Stimulated activated CD8-positive, alpha-beta memory T cell treated with anti-CD3 and anti-CD28 coated beads, Interleukin-15, amount 100 ng/mL, for 4 hours (primary cell): ENCODE results near the gene LRRC74A.

Source experiments
- DNase-seq, 2 donors: peaks; one replicate each; pipeline ENCODE4 v3.0.0-alpha.2; 2020; ENCODE audit warnings: low read depth in 2 of 2

The LRRC74A gene

GRCh38 chr14:76826122-76826521 is at the start of gene LRRC74A:
TSS of gene LRRC74A (plus strand) at chr14:76826408. CDS start at chr14:76826698, 290 bp downstream.
- no peak for DNase-seq

DNA sequence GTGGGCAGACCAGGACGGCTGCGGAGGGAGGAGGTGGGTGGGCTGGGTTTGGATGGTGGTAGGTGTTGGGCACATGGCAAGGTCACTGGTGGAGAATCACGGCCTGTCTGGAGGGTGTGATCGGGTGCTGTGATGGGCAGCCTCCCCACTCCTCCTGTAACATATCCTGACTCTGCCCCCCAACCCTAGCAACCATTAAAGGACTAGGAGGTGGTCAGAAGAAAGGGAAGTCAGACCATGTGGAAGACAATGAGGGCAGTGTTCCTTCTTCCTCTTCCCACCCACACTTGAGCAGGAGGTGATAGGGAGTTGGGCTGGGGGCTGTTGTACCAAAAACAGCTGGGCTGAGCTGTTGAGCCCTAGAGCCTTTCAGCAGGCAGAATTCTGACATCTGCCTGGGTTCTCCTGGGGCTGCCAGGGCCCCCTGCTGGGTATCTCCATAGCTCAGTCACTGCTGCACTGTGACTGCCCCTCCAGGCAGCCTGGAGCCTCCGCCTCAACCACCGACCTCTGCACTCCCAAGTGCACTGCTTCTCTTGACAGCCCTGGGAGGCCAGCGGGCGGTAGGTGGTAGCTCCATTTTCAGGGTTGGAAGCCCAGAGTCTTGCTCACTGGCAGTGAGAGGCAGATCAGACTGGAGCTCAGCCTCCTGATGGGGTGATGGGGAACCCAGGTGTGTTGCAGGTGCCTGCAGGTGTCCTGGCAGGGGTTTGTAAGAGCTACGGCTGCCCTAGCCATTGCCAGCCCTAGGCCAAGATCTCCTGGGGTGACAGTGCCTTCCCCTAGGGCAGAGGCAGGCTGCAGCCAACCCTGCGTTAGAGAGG is 49.6 kb upstream of the LRRC74A start:
- DNase-seq, result no peak

- DNase-seq, result no peak
These were observed 48.5 kb upstream of the LRRC74A start for GRCh38 chr14:76777721-76778120.

DNA sequence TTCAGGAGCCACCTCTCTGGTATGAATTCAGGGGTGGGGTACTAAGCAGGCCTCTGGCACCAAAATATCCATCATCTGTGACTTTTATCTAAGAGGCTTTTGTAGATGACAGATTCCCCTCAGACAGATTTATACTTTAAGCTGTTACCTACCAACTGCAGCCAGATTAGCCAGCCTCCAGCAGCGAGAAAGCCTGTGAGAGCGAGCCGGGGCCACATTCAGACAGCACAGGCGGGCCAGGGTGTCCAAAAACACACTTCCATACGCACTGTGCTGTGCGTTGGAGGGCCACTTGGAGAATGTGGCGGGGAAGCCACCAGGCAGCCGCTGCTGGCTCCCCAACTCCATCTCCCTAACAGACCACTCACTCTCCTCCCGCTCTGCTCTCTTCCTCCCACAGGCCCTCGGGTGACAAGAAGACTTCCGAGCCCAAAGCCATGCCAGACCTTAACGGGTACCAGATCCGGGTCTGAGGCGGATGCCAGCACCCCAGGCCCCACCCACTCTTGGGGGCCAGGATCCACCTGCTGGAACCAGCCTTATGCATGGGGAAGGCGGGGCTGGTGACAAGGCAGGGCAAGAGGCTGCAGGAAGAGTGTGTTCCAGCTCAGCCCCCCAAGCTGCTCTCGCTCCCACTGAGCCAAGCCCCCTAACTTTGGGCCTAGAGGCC is 47.5 kb upstream of the LRRC74A start:
- DNase-seq, result no peak

DNA sequence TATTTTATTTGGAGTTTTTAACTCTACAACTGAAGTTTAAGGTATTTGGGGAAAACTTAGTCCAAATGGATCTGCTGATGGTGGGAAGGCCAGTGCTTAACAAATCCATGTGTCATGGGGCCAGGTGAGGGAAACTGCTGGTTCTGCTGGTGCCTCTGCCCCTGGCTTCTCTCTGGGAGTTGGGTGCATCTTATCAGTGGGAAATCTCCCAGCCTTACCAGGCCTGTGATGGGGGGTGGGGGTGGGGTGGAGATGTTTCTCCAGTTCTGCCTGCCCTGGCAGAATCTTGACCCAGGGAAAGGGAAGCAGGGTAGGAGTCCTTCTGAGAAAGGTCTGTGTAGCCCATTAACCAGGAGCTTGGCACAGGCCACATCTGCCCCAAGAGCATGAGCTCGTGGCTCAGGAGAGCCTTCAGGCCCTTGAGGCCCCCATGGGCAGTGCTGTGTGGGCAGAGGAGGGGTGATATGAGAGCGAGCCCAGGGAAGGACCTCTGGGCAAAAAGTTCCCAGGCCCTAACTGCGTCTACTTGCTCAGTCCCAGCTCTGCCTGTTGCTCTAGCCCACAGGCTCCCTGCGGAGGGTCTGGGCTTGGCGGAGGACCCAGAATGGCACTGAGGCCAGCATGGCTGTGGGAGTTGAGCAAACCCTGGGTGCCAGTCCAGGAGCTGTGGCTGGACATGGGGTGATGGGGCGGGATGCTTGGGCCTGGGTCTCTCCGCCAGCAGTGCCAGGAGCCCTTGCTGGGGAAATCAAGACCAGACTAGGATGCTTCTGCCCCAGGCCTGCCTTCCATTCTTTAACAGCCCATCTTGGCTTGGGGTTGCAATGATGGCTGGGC is 46.8 kb upstream of the LRRC74A start:
- no peak for DNase-seq

- no peak for DNase-seq
These were observed 46.2 kb upstream of the LRRC74A start for GRCh38 chr14:76780058-76780345.

- DNase-seq, result no peak
These were observed 45.8 kb upstream of the LRRC74A start for GRCh38 chr14:76780360-76780759.

DNA sequence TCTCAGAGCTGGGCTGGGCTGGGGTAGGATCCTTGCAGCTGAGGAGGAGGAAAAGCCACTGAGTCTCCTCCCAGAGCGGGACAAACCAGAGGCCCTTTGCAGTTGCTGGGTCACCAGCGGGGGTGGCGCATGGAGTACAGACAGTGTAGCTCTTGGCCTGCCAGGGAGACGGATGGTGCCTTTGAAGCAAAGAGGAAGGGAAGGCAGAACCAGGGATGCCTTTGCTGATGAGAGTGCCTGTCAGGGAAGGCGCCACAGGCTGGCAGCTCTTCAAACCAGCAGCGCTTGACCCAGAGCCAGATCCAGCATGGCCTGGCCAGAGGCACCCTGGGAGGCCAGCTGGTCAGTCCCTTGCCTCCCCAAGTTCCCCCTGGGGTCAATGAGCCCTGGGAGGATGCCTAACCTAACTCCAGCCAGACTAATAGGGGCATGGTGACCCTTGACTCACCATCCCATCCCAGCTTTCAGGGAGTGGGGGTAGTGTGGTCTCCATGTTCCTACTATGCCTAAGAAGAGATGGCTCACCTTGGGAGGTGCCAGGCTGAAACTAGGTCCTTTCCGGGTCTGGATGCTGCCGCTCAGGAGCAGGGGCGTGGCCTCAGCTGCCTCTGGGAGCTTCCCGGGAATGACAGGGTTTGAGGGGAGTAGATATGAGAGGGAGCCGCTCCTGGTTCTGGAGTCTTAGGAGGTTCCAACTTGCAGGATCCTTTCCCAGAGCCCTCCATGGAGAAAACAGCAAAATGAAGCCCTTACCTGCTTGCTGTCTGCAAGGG is 45.1 kb upstream of the LRRC74A start:
- DNase-seq, result no peak

GRCh38 chr14:76781648-76782051 is 44.6 kb upstream of the LRRC74A start:
- no peak for DNase-seq

- no peak for DNase-seq
These were observed 43.9 kb upstream of the LRRC74A start for GRCh38 chr14:76782115-76782884.

DNA sequence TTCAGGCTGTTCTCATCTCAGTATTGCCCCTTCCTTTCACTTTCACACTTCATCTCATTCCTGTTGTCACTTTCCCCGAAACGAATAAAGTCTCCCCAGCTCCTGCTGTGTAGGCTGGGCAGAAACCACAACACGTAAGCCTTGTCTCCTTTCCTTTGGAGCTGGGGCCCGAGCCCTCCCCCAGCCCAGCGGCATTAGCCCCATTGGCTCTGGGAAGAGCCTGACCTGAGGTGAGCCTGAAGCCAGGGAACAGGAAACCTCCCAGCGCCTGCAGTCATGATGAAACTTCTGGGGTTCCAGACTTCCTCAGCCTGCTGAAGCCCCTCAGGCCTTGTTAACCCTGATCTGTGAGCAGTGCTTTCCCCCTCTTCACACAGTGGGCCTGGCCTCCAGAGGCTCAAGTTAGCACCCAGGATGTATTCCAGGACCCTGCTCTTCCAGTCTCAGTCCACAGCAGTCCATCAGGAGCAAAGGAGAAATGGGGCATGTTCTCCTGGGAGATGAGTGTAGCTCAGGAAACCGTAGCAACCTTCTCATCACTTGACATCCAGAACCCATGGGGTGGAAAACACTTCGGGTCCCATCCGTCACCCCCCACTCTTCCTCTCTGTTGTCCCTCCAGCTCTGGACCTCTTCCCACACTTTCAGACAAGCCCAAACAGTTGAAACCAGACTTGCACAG is 43.2 kb upstream of the LRRC74A start:
- no peak for DNase-seq

DNA sequence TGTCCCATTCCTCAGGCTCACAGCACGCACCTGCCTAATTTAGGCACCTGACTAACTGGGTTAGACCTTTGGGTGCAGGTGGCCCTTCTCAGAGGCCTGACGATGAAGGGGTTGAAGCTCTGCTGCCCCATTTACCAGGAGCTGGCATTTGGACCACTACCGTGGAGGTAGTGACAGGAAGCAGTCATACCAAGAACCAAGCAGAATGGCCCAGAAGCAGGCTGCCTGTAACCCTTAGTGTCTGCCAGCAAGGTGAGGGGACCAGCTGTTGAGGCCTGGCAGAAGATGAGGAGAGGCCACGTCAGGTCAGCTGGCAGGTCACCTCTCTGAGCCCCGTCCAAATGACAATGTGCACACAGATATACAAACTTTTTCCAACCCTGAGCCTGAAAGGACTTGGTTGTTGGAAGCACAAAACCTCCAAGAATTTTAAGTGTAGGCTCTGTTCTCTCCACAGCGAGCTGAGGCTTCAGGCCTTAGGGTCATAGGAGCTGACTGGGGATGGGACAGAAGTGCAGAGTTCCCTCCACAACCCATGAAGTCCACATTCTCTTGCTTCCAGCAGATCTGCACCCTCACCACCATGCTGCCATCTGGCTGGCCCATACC is 41.8 kb upstream of the LRRC74A start:
- no peak for DNase-seq

GRCh38 chr14:76784881-76785280 is 41.3 kb upstream of the LRRC74A start:
- DNase-seq, result no peak

DNA sequence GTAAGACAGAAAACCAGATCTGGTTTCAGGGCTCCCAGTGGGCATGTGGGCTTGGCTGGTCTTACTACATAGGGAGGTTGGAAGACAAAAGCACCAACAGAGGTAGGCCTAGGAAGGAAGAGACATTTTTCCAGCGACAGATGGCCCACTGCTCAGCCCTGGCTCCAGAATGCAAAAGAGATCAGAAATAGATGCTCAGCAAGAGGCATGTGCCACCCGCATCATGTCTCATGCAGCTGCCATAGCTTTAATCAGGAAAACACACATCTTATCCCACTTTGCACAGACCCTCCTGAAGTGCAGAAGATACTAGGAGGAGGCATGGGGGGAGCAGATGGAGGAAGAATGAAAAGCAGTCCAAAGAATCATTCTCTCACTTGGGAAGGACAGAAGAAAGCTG is 39.6 kb upstream of the LRRC74A start:
- DNase-seq, result no peak

GRCh38 chr14:76792422-76792821 is 33.8 kb upstream of the LRRC74A start:
- DNase-seq, result no peak

DNA sequence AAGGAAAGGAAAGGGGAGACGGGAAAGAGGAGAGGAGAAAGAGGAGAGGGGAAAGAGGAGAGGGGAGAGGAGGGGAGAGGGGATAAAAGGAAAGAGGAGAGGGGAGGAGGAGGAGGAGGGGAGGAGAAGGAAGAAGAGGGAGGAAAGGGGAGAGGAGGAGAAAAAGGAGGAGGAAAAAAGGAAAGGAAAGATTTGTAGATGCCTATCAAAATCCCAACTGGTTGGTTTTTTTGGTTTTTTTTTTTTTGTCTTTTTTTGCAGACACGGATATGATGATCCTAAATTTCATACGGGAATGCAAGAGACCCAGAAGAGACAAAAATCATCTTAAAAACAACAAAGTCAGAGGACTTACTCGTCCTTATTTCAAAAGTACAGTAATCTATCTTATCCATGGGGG is 32.9 kb upstream of the LRRC74A start:
- DNase-seq, result no peak

- DNase-seq, result no peak
These were observed 32.3 kb upstream of the LRRC74A start for GRCh38 chr14:76793956-76794355.

DNA sequence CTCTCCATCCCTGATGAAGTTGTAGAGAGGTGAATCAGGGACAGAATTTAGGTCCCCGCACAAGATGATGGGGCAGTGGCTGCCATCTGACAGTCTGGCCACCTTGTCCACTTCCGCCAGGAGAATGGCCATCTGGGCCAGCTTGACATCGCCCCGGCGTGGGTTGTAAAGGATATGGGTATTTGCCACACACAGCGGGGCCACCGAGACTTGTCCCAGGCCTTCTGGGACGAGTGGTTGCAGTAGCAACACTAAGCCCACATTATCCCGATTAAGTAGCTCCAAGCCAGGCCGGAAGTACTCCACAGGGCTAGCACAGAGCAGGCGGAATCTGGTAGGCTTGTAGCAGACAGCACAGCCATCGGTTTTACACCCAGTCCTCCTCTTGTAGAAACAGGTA is 19.8 kb upstream of the LRRC74A start:
- DNase-seq, result no peak

DNA sequence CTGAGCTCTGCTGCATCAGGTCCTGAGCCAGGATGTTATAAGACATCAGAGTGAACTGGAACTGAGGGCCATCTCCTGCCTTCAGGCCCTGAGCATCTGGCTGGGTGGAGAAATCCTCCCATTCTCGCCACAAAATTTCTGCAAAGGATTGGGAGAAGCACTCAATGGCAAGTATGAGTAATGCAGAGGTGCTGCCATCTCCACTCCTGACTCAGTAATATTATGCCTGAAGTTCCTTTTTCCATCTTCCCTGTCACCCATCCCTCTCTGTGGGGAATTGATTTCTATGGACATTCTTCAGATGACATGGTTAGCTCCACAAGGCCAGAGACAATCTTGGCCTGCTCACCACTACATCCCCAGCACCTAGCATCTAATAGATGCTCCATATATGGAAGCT is 18.2 kb upstream of the LRRC74A start:
- DNase-seq, result no peak

DNA sequence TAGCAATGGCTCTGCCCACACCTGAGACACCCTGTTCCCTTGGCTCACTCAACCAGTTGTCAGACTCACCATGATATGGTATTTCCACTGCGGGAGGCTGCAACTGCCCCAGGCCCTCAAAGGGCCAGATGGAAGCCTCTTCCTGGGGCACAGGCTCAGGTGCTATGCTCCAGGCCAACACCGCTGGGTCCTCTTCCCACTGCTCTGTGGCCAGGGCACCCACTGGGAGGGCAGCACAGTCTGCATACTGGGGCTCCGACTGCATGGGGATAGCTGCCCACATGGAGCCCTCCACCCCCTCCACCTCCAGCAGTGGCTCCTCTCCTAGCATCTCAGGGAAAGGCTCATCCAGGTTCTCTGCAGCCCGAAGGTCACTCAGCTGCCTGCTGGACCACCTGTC is 17.2 kb upstream of the LRRC74A start:
- no peak for DNase-seq
